Left renal cortex interstitium (tissue), 4 donors: ENCODE data around the gene CBFA2T2. TPM values are rescaled to one million over a fixed set of nuclear protein-coding genes. Genes with fewer than 3 reads are reported as not detected.
"Not testable (repeated sequence)": the region's sequence is repeated elsewhere in the genome, so short reads cannot be mapped to it uniquely, and the experiment has no call there.

ENCODE experiments used
- DNase-seq, 4 donors: peaks; one replicate each; pipeline ENCODE4 v3.0.0-alpha.2; 2013; ENCODE audit warnings: low read depth in 4 of 4, low spot score in 2 of 4, missing footprints in 1 of 4
- polyA plus RNA-seq, 4 donors: library from polyadenylated mRNA; unstranded; fragments of 120-200 nt; gene quantifications; one replicate each; pipeline ENCODE4 v1.2.1, GENCODE V29; 2013; ENCODE audit not compliant: insufficient read length in 4 of 4

Gene CBFA2T2
- polyA plus RNA-seq, 4 donors, result 20.6 to 36.3 (median 28.4) TPM

- DNase-seq, result no peak
Observed at GRCh38 chr20:33687993-33688937, 198.4 kb downstream of the CBFA2T2 start.

- no peak for DNase-seq
Observed at GRCh38 chr20:33688938-33689424, 199.1 kb downstream of the CBFA2T2 start.

- DNase-seq, result no peak
Observed at GRCh38 chr20:33689493-33689892, 199.6 kb downstream of the CBFA2T2 start.

- DNase-seq, result no peak
Observed at GRCh38 chr20:33689973-33690372, 200.1 kb downstream of the CBFA2T2 start.

GRCh38 chr20:33693289-33693688, 203.4 kb downstream of the CBFA2T2 start:
- no peak for DNase-seq

- DNase-seq, result no peak
Observed at GRCh38 chr20:33693741-33694638, 204.1 kb downstream of the CBFA2T2 start.

DNA sequence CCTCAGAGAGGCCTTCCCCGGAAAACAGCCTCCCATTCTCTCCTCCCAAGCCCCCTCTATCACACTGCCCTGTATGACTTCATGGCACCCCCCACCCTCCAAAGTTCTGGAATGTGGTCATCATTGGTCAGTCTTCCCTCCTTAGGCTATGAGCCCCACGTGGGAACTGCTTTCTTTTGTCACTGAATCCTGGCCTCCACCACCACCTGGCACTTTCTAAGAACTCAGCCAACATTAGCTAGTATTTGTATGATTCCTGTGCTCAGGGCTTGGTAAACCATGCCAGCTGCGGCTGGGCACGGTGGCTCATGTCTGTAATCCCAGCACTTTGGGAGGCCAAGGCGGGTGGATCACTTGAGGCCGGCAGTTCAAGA, 204.7 kb downstream of the CBFA2T2 start:
- DNase-seq, result no peak

DNA sequence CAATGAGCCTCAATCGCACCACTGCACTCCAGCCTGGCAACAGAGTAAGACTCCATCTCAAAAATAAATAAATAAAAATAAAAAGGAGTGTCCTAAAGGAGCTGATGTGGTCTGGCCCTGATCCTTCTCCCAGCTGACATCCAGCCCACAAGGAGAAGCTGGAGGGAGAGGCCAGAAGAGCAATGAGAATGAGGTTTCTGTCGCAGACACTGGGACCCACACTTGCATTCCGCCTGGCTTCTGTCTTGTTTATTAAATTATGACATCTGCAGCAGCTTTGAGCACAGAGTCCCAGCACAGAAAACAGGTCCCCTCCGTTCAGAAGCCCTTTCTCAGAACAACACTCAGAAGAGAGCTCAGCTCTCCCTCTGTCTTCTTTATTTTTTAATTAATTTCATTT, 206.6 kb downstream of the CBFA2T2 start:
- no peak for DNase-seq

DNA sequence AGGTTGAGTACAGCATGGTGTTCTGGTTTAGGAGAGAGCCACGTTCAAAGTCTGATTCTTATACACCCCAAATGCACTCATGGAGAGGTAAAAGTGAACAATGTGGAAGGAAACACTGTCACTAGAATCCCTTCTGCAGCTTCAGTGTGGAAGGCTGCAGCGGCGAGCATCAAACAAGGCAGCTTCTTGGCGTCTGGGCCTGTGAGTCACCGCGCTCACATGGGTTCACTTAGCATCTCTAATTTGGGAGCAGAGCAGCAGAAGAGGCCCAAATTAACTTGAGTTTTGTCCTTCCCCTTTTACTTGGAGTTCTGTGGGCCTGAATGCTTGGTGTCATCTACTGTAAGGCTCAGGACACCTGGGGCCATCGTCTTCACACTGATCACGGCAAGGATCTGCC, 207.2 kb downstream of the CBFA2T2 start:
- no peak for DNase-seq

- not testable (repeated sequence) for DNase-seq
Observed at GRCh38 chr20:33698966-33699365, 209.1 kb downstream of the CBFA2T2 start.

Other genes with a start within 250 kb of the CBFA2T2 start
- gene BPIFB1, start 206.9 kb upstream of the CBFA2T2 start, polyA plus RNA-seq, result under 1 TPM in 1 of 4 donors, not detected in 3; 0.13 TPM
- gene CDK5RAP1, start 88.6 kb upstream of the CBFA2T2 start, polyA plus RNA-seq, result 10 to 100 TPM; 26.6 to 44.1 (median 35.1) TPM
- 10 to 100 TPM in 3 of 4 donors, 1 to 10 TPM in 1; 8.6 to 14.3 (median 11.3) TPM for gene SNTA1, start 46.3 kb upstream of the CBFA2T2 start, polyA plus RNA-seq
- gene C20orf144, start 172.2 kb downstream of the CBFA2T2 start, polyA plus RNA-seq, result under 1 TPM; 0.11 to 0.46 (median 0.44) TPM
- gene ACTL10, start 176.8 kb downstream of the CBFA2T2 start, polyA plus RNA-seq, result under 1 TPM; 0.35 to 0.75 (median 0.55) TPM
- gene NECAB3, start 184.3 kb downstream of the CBFA2T2 start, polyA plus RNA-seq, result 10 to 100 TPM; 15.2 to 23.0 (median 21.0) TPM
- 10 to 100 TPM; 10.5 to 16.1 (median 13.7) TPM for gene E2F1, start 196.3 kb downstream of the CBFA2T2 start, polyA plus RNA-seq
- 1 to 10 TPM; 8.3 to 9.8 (median 9.2) TPM for gene PXMP4, start 230.2 kb downstream of the CBFA2T2 start, polyA plus RNA-seq
- gene ZNF341, start 241.9 kb downstream of the CBFA2T2 start, polyA plus RNA-seq, result 1 to 10 TPM; 2.4 to 5.0 (median 3.6) TPM